Neural cell (in vitro differentiated cells): Measurements from ENCODE around the gene TPI1. TPM values are rescaled to one million over a fixed set of nuclear protein-coding genes. Genes with fewer than 3 reads are reported as not detected.

Experiments
- H2AFZ ChIP-seq: fragments of 200-600, 300-800 bp; sonication (generic), shearing (Covaris generic); 2 replicates; pipeline ENCODE4 v1.6.0; 2014; ENCODE audit warnings: low read depth, mild to moderate bottlenecking, antibody characterized with exemption, low read length, moderate library complexity
- H3F3A ChIP-seq: fragments of 200-600 bp; shearing (Covaris generic); 2 replicates; pipeline ENCODE4 v1.6.1; 2016; ENCODE audit warnings: mild to moderate bottlenecking, moderate library complexity, mixed read lengths, antibody characterized with exemption, low read length; ENCODE audit not compliant: insufficient read depth, poor library complexity, severe bottlenecking
- H3K27ac ChIP-seq: fragments of 200-600, 300-800 bp; sonication (generic), shearing (Covaris generic); 2 replicates; pipeline ENCODE4 v1.5.1; 2014; ENCODE audit warnings: mild to moderate bottlenecking, low read length, moderate library complexity
- H3K27me3 ChIP-seq: fragments of 300-800, 200-600 bp; sonication (generic), shearing (Covaris generic); 2 replicates; pipeline ENCODE4 v1.6.0; 2014; ENCODE audit warnings: mild to moderate bottlenecking, low read depth, low read length, moderate library complexity; ENCODE audit not compliant: insufficient read depth
- H3K36me3 ChIP-seq: fragments of 300-800, 200-600 bp; sonication (generic), shearing (Covaris generic); 2 replicates; pipeline ENCODE4 v1.5.1; 2014; ENCODE audit warnings: mild to moderate bottlenecking, antibody characterized with exemption, low read length, moderate library complexity; ENCODE audit not compliant: insufficient read depth
- H3K4me2 ChIP-seq: fragments of 300-800, 200-600 bp; sonication (generic), shearing (Covaris generic); 2 replicates; pipeline ENCODE4 v1.6.0; 2014; ENCODE audit warnings: mild to moderate bottlenecking, low read length
- H3K4me3 ChIP-seq: fragments of 300-800, 200-600 bp; sonication (generic), shearing (Covaris generic); 2 replicates; pipeline ENCODE4 v1.5.1; 2014; ENCODE audit warnings: mild to moderate bottlenecking, low read length, moderate library complexity
- H3K79me2 ChIP-seq: fragments of 200-600 bp; shearing (Covaris generic); replicated peaks from 2 replicates; pipeline ENCODE4 v1.6.0; 2014; ENCODE audit warnings: mild to moderate bottlenecking, low read length, moderate library complexity; ENCODE audit not compliant: insufficient read depth
- H3K9ac ChIP-seq: fragments of 300-800, 200-600 bp; sonication (generic), shearing (Covaris generic); 2 replicates; pipeline ENCODE4 v1.6.1; 2016; ENCODE audit warnings: mild to moderate bottlenecking, low read length, mixed read lengths
- H3K9me2 ChIP-seq: fragments of 200-600 bp; shearing (Covaris generic); 2 replicates; pipeline ENCODE4 v1.6.1; 2016; ENCODE audit warnings: mild to moderate bottlenecking, low read length, mixed read lengths; ENCODE audit not compliant: insufficient read depth
- H3K9me3 ChIP-seq: fragments of 200-600, 300-800 bp; sonication (generic), shearing (Covaris generic); 2 replicates; pipeline ENCODE4 v1.6.1; 2016; ENCODE audit warnings: mild to moderate bottlenecking, mixed run types, low read length, moderate library complexity, mixed read lengths
- H4K20me1 ChIP-seq: fragments of 200-600 bp; shearing (Covaris generic); 2 replicates; pipeline ENCODE4 v1.6.1; 2016; ENCODE audit warnings: mild to moderate bottlenecking, mixed run types; ENCODE audit not compliant: insufficient read depth
- EP300 ChIP-seq: fragments of 450-650 bp; conservative IDR thresholded peaks from 2 replicates; pipeline ENCODE4 v1.6.1; 2014; ENCODE audit warnings: antibody characterized with exemption, mild to moderate bottlenecking, moderate library complexity; ENCODE audit not compliant: poor library complexity, severe bottlenecking
- EZH2 ChIP-seq: fragments of 200-600, 300-800 bp; shearing (Covaris generic), sonication (generic); IDR thresholded peaks from 2 replicates; pipeline ENCODE4 v1.6.1; 2014; ENCODE audit warnings: antibody characterized with exemption, low read length, borderline replicate concordance, mild to moderate bottlenecking; ENCODE audit not compliant: insufficient read depth, poor library complexity, severe bottlenecking
- MXI1 ChIP-seq: fragments of 450-650 bp; conservative IDR thresholded peaks from 2 replicates; pipeline ENCODE4 v1.6.1; 2014; ENCODE audit warnings: antibody characterized with exemption, mild to moderate bottlenecking; ENCODE audit not compliant: poor library complexity, severe bottlenecking
- POLR2AphosphoS5 ChIP-seq: IDR thresholded peaks from 2 replicates; pipeline ENCODE4 v1.6.1; 2012
- RAD21 ChIP-seq: fragments of 450-650 bp; conservative IDR thresholded peaks from 2 replicates; pipeline ENCODE4 v1.6.1; 2014; ENCODE audit warnings: antibody characterized with exemption, mild to moderate bottlenecking, moderate library complexity
- REST ChIP-seq: IDR thresholded peaks from 2 replicates; pipeline ENCODE4 v1.6.1; 2012; ENCODE audit warnings: borderline replicate concordance
- SMC3 ChIP-seq: fragments of 450-650 bp; conservative IDR thresholded peaks from 2 replicates; pipeline ENCODE4 v1.6.1; 2014; ENCODE audit warnings: antibody characterized with exemption, mild to moderate bottlenecking, moderate library complexity; ENCODE audit not compliant: poor library complexity
- TAF1 ChIP-seq: IDR thresholded peaks from 2 replicates; pipeline ENCODE4 v1.6.1; 2012; ENCODE audit warnings: low read depth
- polyA plus RNA-seq: library from polyadenylated mRNA; depleted of rRNA; stranded (reverse); fragments of >200 nt; gene quantifications from 2 replicates; pipeline ENCODE4 v1.2.3, GENCODE V29; 2014
- TF ChIP-seq, protein P1 (sequence below): fragments of 450-650 bp; IDR thresholded peaks from 2 replicates; pipeline ENCODE4 v1.5.1; 2014; ENCODE audit warnings: antibody characterized with exemption, mild to moderate bottlenecking, moderate library complexity; ENCODE audit not compliant: poor library complexity, severe bottlenecking

The TPI1 gene
- polyA plus RNA-seq, 1 donor from 2014 or later: 288 TPM

- TF ChIP-seq, protein P1, sequence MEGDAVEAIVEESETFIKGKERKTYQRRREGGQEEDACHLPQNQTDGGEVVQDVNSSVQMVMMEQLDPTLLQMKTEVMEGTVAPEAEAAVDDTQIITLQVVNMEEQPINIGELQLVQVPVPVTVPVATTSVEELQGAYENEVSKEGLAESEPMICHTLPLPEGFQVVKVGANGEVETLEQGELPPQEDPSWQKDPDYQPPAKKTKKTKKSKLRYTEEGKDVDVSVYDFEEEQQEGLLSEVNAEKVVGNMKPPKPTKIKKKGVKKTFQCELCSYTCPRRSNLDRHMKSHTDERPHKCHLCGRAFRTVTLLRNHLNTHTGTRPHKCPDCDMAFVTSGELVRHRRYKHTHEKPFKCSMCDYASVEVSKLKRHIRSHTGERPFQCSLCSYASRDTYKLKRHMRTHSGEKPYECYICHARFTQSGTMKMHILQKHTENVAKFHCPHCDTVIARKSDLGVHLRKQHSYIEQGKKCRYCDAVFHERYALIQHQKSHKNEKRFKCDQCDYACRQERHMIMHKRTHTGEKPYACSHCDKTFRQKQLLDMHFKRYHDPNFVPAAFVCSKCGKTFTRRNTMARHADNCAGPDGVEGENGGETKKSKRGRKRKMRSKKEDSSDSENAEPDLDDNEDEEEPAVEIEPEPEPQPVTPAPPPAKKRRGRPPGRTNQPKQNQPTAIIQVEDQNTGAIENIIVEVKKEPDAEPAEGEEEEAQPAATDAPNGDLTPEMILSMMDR: no peak
- TF ChIP-seq SMC3: no peak
Observed at GRCh38 chr12:6854036-6854435, 13.3 kb upstream of the TPI1 start (continued).

- Histone ChIP-seq H3K4me2 (no peak overlapping the region), H3F3A (peaks cover 5% of the 10 kb centered on the region), H4K20me1 (no peaks in the 10 kb centered on the region), H3K9me2 (no peaks in the 10 kb centered on the region), H2AFZ (no peak overlapping the region), H3K9me3 (no peaks in the 10 kb centered on the region), H3K79me2 (peaks cover 23% of the 10 kb centered on the region), H3K9ac (no peak overlapping the region), H3K27me3 (no peaks in the 10 kb centered on the region), H3K36me3 (peaks cover 4% of the 10 kb centered on the region), H3K4me3 (no peak overlapping the region), H3K27ac (no peak overlapping the region)
- TF ChIP-seq REST (no peak), TAF1 (no peak), POLR2AphosphoS5 (no peak), MXI1 (no peak), EZH2 (no peak), RAD21 (no peak), EP300 (no peak), SMC3 (no peak)
- TF ChIP-seq, protein P1: no peak
Observed at GRCh38 chr12:6855322-6855721, 12.0 kb upstream of the TPI1 start.

DNA sequence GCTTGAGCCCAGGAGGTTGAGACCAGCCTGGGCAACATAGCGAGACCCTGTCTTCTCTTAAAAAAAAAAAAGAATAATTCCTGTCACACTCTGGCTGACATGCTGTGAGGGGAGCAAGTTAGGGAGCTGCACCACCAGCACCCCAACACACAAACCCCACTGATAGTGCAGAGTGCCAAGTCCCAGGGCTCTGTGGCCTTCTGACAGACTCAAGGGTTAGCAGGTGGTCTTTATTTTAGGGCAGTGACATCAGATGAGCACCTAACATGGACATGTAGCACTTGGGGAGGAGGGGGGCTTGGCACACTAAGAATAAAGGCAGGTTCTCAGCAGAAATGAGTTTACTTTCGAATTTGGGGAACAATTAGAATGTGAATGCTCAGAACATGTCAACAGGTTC is 8.5 kb upstream of the TPI1 start:
- Histone ChIP-seq H2AFZ (no peak overlapping the region), H3K4me2 (no peak overlapping the region), H3K36me3 (peaks cover 4% of the 10 kb centered on the region), H4K20me1 (no peaks in the 10 kb centered on the region), H3K27me3 (no peaks in the 10 kb centered on the region), H3K9ac (no peak overlapping the region), H3K9me2 (no peaks in the 10 kb centered on the region), H3F3A (no peaks in the 10 kb centered on the region), H3K79me2 (peaks cover 16% of the 10 kb centered on the region), H3K4me3 (no peak overlapping the region), H3K9me3 (no peaks in the 10 kb centered on the region), H3K27ac (no peak overlapping the region)
- TF ChIP-seq EZH2 (no peak), MXI1 (no peak), REST (no peak), RAD21 (no peak), EP300 (no peak), POLR2AphosphoS5 (no peak), TAF1 (no peak), SMC3 (no peak)
- TF ChIP-seq, protein P1: no peak
